Measurements from ENCODE around the gene TAS1R2. TPM values are rescaled to one million over a fixed set of nuclear protein-coding genes. Genes with fewer than 3 reads are reported as not detected.

The TAS1R2 gene
- total and polyA plus RNA-seq, 2 of the 13 experiments (the other 11 are each of a cell fraction or from before 2014, with no cell fraction given), result not detected

GRCh38 chr1:18880585-18880984, 21.1 kb upstream of the TAS1R2 start (continued):
- TF ChIP-seq NFAT5 (CRISPR knock-in tag; IDR thresholded peaks at IDR 0.05) (no peak), ZNF704 (CRISPR knock-in tag; IDR thresholded peaks at IDR 0.05; ENCODE audit: borderline replicate concordance) (no peak), SP1 (IDR thresholded peaks at IDR 0.05) (no peak), SP1 (CRISPR knock-in tag; IDR thresholded peaks at IDR 0.05) (no peak)

- no peak for TF ChIP-seq FOXA3 (CRISPR knock-in tag; IDR thresholded peaks at IDR 0.05)
- no peak for TF ChIP-seq GTF2F1 (IDR thresholded peaks at IDR 0.05; ENCODE audit: low read length)
- TF ChIP-seq AGO2 (optimal IDR thresholded peaks at IDR 0.05; ENCODE audit: low read depth, low read length), result peak; percentile 82
- no peak overlapping the region for H2AFZ ChIP-seq (ENCODE audit: low read length)
- no peaks in the 10 kb centered on the region for H3K9me3 ChIP-seq (ENCODE audit: low read length)
- peaks cover 45 to 93% of the 10 kb centered on the region in 2 experiments for H3K36me3 ChIP-seq (replicated peaks in 1 of 2; ENCODE audit: control insufficient read depth in 1 of 2, insufficient read depth in 2 of 2, low read length in 2 of 2)
- ATAC-seq (no peak), FAIRE-seq (no peak), DNase-seq (ENCODE audit: low spot score) (no peak)
- no peaks in the 10 kb centered on the region for H3K79me2 ChIP-seq (ENCODE audit: insufficient read depth, low read length)
- no TSS peak for BruUV-seq (replicated peaks)
- POLR2A ChIA-PET, result no interaction called here
- H4K20me1 ChIP-seq (ENCODE audit: insufficient read depth, low read length), result peaks cover 33% of the 10 kb centered on the region
- no peaks in the 10 kb centered on the region for H3K27me3 ChIP-seq (ENCODE audit: control insufficient read depth in 1 of 2, insufficient read depth in 2 of 2, low read length in 2 of 2)
- CTCF ChIA-PET (ENCODE audit: low intra/inter-chr PET ratio, low total read pairs), result no interaction called here
- H3K27ac ChIP-seq (ENCODE audit: extremely low read length, insufficient read depth, low read length), result no peak overlapping the region
- in situ Hi-C loops (cut with HindIII; ENCODE audit: extremely low pct_ligation_motif_present, low pct_unique_long_range_greater_than_20kb) (no loop called here), intact Hi-C loops (cut with micrococcal nuclease; ENCODE audit: unreplicated experiment) (no loop called here)
- H3K9ac ChIP-seq (ENCODE audit: insufficient read depth, low read depth, low read length), result no peak overlapping the region
- no peak overlapping the region for H3K4me2 ChIP-seq (ENCODE audit: low read depth, low read length)
- H3K4me3 ChIP-seq (replicated peaks in 1 of 3; ENCODE audit: insufficient read depth in 1 of 3, low read depth in 2 of 3, low read length in 3 of 3), result no peak overlapping the region
- 92% methylated on average over 10 of the region's 21 CpGs for WGBS (ENCODE audit: low lambda C conversion rate)
- H3K4me1 ChIP-seq (ENCODE audit: insufficient read depth, low read length), result no peaks in the 10 kb centered on the region
Measured at GRCh38 chr1:18879791-18880309, 20.4 kb upstream of the TAS1R2 start.

Data from HepG2 (cell line).